GM18519 (cell line): ENCODE measurements around the gene LRRC71.

Source experiments
- ATAC-seq: cut with Tn5 transposase; IDR thresholded peaks from one replicate; pipeline ENCODE4 v1.9.1; 2021; ENCODE audit warnings: mild to moderate bottlenecking, moderate library complexity; ENCODE audit not compliant: unreplicated experiment, low FRiP score

LRRC71 gene

DNA sequence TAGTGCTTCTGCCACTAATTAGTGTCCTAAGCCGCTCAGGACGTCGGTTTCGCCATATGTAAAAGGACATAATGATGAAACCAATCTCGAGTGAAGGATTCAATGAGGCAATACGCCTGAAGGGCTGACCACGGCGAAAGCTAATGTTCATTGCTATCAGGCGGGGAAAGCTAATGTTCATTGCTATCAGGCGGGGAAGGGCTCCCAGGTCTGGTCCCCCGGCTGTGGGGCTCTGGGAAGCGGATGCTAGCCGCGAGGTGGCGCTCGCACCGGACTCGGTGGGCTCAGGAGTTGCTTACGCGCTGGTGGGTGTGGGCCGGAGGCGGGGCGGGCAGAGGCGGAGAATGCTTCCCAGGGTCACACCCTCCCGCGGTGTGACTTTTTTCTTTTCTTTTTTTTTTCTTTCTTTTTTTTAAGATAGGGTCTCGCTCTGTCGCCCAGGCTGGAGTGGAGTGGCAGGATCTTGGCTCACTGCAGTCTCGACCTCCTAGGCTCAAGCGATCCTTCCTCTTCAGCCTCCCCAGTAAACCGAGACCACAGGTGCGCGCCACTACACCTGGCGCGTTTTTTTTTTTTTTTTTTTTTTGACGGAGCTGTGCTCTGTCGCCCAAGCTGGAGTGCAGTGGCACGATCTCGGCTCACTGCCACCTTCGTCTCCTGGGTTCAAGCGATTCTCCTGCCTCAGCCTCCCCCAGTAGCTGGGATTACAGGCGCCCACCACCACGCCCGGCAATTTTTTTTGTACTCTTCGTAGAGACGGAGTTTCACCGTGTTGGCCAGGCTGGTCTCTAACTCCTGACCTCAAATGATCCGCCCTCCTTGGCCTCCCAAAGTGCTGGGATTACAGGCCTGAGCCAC is 28.0 kb upstream of the LRRC71 start:
- ATAC-seq: no peak

GRCh38 chr1:156893048-156893953 is 27.1 kb upstream of the LRRC71 start, which contains the start of gene PEAR1:
Gene PEAR1, plus strand, starts transcription at chr1:156893718. Its CDS starts 10,209 bp downstream, at chr1:156903927.
- ATAC-seq: no peak

DNA sequence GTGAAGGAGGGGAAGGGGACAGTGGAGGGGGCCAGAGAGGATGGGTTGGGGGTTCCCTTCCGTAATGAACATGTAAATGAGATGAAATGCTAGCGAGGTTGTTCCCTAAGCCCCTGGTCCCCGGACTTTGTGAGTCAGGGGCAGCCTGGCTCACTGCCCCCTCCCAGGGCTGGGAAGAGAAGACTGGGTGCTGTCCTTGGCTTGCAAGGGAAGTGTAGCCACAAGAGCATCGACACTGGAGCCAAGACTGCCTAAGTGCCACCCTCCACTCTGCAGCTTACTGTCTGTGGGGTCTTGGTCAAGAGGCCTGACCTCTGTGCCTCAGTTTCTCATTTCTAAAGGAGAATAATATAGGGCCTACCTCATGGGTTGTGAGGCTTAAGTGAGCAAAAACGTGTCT is 26.4 kb upstream of the LRRC71 start:
- ATAC-seq: no peak

DNA sequence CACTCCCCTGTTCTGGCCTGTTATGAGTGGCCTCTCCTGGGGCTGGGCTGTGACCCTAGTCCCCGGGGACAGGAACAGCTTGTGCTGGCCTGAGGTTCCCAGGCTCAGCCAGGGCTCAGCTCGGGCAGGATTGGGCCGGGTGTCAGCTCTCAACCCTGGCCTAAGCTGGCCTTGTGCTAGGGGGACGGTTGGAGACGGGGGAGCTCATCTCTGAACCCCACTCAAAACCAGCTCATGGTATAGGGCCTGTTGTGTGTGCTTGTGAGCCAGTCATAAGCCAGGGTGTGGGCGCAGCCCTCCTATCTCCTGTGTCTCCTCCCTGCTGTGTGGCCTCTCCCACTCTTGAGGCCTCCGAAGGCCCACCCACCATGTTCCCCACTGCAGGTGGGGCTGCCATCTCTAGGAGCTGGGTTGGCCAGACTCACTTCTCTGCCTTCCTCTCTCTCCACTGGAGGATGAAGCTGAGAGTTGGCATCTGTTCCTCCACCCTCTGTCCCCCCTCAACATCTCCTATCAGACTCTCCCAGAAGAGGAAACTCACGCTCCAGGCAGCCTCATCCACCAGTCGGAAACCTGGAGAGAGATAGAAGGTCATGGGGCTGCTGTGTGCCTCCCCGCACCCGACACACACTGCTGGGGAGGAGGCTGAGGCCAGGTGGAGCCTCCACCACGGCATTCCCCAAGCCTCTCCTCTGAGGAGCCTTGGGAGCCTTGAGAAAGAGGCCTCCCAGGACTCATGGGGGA is 25.5 kb upstream of the LRRC71 start:
- ATAC-seq: no peak

DNA sequence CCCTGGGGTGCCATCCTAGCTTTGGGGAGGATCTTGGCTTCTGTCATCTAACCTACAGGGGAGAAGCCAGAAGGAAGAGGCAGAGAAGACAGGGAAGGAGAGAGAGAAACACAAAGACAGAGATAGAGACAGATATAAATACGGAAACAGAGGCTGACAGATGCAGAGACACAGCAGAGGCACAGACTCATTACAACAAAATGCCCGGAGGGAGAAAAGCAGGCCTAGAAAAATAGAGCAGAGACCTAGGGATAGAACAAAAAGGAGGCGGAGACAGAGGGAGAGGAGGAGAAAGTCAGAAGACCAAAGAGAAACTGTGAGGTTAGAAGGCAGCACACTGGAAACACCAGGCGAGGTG is 25.0 kb upstream of the LRRC71 start:
- ATAC-seq: no peak

DNA sequence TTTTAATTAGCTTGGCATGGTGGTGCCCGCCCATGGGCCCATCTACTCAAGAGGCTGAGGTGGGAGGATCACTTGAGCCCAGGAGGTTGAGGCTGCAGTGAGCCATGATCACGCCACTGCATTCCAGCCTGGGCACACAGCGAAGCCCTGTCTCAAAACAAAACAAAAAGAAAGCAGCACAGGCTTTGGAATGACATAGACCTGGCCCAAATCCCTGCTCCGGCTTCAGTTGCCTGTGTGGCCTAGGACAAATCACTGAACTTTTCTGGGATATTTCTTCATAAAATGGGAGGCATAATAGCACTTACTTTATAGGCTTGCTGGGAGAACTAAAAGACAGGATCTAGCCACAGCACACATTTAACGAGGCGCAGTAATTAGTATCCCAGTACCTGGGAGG is 24.5 kb upstream of the LRRC71 start:
- no peak for ATAC-seq

- ATAC-seq: no peak
Measured at GRCh38 chr1:156896490-156897033, 23.9 kb upstream of the LRRC71 start.

DNA sequence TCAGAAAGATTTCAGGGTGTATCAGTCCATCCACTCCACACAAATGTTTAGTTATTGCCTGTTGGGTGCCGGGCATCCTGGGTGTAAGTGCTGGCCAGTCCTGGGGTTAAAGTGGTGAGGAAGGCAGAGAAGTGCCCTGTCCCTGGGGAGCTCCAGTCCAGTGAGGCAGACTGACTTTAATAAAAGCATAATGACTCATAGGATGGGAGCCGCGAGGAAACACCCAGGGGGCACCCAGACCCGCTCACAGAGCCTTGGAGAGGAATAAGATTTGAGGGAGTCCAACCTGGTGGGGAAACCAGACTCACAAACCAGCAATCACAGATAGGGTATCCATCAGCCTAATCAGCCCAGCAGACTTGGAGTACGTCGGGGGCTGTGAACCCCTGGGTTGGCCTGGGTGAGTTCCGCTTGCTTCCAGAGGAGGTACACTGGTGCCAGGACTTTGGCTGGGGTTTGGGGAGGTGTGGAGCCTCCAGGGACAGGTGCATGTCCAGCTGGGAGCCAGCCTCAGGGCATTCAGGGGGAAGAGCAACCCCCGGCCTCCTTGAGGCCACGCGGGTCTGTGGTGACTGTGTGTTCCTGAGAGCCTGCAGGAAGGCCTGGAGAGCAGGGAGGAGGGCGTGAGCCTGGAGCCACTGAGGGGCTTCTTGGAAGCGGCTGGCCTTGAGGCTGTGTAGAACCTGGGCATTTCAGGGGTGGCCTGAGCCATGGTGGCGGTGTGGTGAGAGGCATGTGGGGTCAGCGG is 23.2 kb upstream of the LRRC71 start:
- no peak for ATAC-seq

DNA sequence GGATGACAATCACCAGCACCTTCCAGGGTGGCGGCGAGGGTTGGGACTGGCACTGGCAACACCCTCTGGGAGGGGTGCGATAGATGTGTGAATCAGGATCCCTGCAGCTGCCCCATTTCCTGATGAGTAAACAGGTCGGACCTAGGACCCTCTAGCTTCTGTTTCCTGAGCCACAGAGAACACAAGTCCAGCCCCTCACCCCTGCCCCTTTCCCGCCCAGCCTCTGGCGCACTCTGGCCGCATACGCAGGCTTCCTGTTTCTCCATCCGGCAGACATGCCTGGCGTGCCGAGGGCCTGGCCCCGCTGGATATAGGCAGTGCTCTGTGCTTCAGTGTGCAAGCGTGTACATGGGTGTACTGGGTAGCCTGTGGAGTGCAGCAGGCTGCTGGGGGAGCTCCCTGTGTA is 22.3 kb upstream of the LRRC71 start:
- ATAC-seq: no peak

DNA sequence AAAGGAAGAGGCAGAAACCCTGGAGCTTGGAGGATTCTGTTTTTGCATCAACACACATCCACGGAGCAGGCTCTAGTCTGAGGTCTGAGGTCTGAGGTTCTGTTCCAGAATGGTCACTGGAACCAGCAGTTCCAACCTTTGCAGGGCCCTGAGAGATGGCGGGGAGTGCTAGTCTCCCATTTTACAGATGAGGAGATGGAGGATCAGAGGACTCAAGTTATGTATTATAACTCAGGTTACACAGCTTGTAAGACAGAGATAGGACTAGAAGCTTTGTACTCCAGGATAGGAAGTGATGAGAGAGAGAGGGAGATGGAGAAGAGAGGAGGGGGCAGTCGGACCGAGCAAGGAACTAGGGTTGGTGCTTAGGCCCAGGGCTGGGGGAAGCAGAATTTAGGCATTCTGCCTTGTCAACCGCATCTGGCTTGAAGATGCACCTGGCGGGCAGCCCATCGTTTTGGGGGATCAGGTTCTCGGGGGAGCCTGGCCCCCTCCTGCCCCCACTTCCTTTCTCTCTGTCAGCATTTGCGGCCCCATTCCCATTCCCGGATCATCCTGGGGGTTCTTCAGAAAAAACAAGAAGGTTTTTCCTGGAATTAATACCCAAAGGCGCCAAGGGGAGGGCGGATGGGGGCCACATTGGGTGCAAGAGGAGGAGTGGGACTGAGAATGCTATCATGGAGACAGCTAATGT is 21.3 kb upstream of the LRRC71 start:
- ATAC-seq: no peak

DNA sequence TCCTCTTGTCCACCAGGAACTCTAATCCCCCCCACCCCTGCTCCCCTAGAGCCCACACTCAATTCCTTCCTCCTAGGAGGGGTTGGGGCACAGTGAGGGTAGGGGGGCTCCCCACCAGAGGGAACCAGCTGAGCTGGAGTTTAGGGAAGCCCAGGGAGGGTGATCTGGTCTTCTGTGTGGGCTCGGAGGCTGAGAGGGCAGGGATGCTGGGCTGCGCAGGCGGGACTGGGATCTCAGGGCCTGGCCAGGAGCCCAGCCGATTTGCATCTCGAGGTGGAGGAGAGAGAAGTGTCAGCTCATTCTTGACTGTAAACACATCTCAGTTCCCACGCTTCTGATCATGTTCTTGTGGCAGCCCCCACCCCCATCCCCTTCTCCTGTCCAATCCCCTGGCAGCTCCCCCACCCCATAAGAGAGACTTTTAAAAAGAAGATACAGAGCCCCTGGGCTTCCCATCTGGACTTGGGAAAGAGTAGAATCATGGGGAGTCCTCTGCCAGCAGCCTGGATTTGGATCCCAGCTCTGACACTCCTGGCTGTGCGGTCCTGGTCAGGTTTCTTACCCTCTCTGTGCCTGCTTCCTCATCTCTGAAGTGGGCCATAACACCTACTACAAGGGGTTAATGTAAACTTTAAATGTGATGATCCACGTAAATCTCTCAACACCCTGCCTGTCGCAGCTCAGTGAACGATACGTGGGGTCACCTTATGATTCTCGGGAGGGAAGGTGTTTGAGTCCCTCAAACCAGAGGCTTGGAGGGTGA is 20.3 kb upstream of the LRRC71 start:
- ATAC-seq: no peak

- ATAC-seq: no peak
Measured at GRCh38 chr1:156900896-156901589, 19.4 kb upstream of the LRRC71 start.

DNA sequence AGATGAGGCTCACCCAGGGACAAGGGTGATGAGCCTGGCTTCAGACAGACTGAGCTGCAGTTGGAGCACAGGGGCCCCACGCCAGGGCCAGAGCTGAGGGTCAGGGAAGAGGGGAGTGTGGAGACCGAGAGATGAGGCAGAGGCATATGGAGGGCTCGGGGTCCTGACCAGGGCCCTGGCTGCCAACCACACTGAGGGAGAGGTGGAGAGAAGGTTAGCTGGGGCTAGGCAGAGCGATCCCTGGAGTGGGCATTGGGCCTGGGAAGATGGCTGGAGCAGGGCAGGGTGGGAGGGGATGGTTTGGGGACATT is 18.9 kb upstream of the LRRC71 start:
- ATAC-seq: no peak

DNA sequence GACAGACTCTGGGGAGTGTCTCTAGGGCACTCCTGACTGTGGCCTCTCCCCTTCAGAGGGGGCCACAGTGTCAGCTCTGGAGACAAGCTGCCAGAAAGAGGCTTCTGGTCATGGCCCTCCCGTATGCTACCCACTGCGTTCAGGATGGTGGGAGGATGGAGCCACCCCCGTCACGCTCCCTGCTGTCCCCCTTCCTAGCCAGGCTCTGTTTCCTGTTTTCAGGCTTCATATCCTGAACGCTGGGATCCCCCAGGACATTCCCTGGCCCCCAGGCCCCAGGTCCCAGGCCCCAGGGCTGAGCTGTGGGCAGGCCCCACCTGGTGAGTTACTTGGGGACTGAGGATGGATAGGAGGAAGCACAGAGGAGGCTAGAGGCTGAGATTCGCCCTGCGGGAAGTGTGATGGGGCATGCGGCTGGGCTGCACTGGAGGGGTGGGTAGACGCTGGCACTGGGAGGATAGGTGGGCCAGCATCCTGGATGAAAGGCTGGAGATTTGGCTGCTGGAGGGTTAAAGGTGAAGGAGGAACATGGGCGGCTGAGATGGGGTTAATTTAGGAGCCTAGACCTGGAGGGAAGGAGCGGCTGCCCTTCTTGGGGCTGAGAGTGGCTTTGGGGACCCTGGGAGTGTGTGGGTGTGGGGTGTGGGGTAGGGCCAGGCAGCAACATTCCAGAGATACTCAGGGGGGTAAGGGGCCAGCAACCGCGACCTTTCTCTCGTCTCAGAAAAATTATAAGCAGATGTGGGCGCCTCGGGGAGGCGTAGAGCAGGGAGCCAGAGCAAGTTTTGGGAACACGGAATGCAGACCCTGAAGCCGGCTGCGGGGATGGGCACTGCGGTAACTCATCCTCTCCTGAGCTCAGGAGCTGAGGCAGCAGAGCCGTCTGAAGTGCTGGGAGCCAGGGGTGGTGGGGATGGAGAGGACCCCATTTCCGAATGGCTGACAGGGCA is 18.2 kb upstream of the LRRC71 start:
- ATAC-seq: no peak

- ATAC-seq: no peak
Measured at GRCh38 chr1:156903328-156904091, 16.9 kb upstream of the LRRC71 start.

DNA sequence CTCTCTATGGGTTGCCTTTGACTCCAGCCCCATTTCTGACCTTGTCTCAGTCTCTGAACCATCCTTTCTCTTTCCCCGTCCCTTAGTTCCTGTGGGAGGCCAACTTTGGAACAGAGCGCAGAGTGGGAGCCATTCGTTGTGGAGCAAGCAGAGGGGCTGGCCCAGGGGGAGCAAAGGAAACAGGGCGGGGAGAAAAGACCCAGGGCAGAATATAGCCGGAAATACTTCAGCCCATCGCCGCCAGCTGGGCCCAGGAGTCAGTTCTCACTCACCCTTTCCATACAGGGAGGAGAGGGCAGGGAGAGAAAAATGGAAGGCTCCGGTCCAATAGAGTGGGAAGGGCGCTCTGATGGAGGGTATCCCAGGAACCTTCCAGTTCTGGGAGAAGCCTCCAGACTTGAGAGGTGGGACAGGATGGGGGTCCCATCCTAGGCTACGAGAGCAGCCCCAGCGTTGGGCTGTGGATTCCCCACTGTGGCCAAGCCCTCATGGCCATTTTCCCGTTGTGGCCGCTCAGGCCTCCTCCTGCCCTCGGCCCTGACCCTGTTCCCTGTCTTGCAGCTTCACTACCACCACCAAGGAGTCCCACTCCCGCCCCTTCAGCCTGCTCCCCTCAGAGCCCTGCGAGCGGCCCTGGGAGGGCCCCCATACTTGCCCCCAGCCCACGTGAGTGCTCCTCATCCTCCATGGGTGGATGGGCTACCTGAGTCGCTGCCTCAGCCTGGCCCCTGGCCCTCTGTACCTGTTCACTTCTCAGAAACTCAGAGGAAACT is 16.1 kb upstream of the LRRC71 start:
- no peak for ATAC-seq
